Measurements from ENCODE around the gene INO80C. TPM values are rescaled to one million over a fixed set of nuclear protein-coding genes. Genes with fewer than 3 reads are reported as not detected.

INO80C gene
- total RNA-seq, 1 experiment from 2014 or later, result 51.1 TPM

- H3K79me1 ChIP-seq (ENCODE audit: insufficient read depth, low read depth, low read length, poor library complexity, severe bottlenecking), result no peaks in the 10 kb centered on the region
- no peak overlapping the region for H2AFZ ChIP-seq (ENCODE audit: low read length)
- H3K14ac ChIP-seq (ENCODE audit: insufficient read depth, low read length), result no peak overlapping the region
- H3T11ph ChIP-seq (ENCODE audit: low read length), result no peak overlapping the region
- no peak overlapping the region for H4K91ac ChIP-seq (ENCODE audit: insufficient read length, low read depth, low read length)
- no peak overlapping the region for H4K5ac ChIP-seq (ENCODE audit: insufficient read length, low read depth, low read length)
- H4K8ac ChIP-seq (replicated peaks; ENCODE audit: insufficient read length, low read depth, low read length), result no peak overlapping the region
- H3K4ac ChIP-seq (ENCODE audit: low read depth, low read length), result no peak overlapping the region
- H3K18ac ChIP-seq (ENCODE audit: insufficient read length, low read depth, low read length), result no peak overlapping the region
- no peak overlapping the region for H2AK5ac ChIP-seq (ENCODE audit: insufficient read length, low read length)
- H3K23ac ChIP-seq (ENCODE audit: insufficient read length, low read depth, low read length), result no peak overlapping the region
- H3K23me2 ChIP-seq (ENCODE audit: insufficient read length, low read depth, low read length, poor library complexity, severe bottlenecking), result no peaks in the 10 kb centered on the region
- no peaks in the 10 kb centered on the region for H3K27me3 Mint-ChIP-seq (ENCODE audit: low read depth)
- H3K27ac Mint-ChIP-seq, result no peak overlapping the region
- H3K27me3 ChIP-seq (ENCODE audit: insufficient read depth, low read length), result no peaks in the 10 kb centered on the region
- no peak overlapping the region for H3K4me2 ChIP-seq (ENCODE audit: insufficient read depth, insufficient read length, low read length)
- H3K9ac ChIP-seq (ENCODE audit: extremely low read depth, insufficient read length, low read length), result no peak overlapping the region
- H2BK20ac ChIP-seq (ENCODE audit: low read depth, low read length, poor library complexity, severe bottlenecking), result no peak overlapping the region
- H2BK120ac ChIP-seq (ENCODE audit: low read depth, low read length, poor library complexity, severe bottlenecking), result no peak overlapping the region
- H3K4me1 ChIP-seq (ENCODE audit: insufficient read depth, low read length), result peaks cover 7% of the 10 kb centered on the region; the same call in 1 of the 2 replicates
- no peaks in the 10 kb centered on the region for H4K20me1 ChIP-seq (ENCODE audit: control insufficient read depth, insufficient read depth, insufficient read length)
- no peaks in the 10 kb centered on the region for H3K9me3 ChIP-seq (ENCODE audit: control insufficient read depth, low read depth, low read length)
- no peak overlapping the region for H3K27ac ChIP-seq (ENCODE audit: insufficient read length, low read depth, low read length)
- no peak overlapping the region for H2BK12ac ChIP-seq (ENCODE audit: insufficient read length, low read depth, low read length)
- H3K56ac ChIP-seq (ENCODE audit: insufficient read length, low read depth, low read length), result no peak overlapping the region
- H3K36me3 Mint-ChIP-seq (ENCODE audit: insufficient read depth in 1 of 3, low read depth in 3 of 3), result no peaks in the 10 kb centered on the region; a peak in 1 of 7 replicates
- peaks cover 13 to 14% of the 10 kb centered on the region in 2 experiments for H3K4me1 Mint-ChIP-seq
- TF ChIP-seq, protein P1, sequence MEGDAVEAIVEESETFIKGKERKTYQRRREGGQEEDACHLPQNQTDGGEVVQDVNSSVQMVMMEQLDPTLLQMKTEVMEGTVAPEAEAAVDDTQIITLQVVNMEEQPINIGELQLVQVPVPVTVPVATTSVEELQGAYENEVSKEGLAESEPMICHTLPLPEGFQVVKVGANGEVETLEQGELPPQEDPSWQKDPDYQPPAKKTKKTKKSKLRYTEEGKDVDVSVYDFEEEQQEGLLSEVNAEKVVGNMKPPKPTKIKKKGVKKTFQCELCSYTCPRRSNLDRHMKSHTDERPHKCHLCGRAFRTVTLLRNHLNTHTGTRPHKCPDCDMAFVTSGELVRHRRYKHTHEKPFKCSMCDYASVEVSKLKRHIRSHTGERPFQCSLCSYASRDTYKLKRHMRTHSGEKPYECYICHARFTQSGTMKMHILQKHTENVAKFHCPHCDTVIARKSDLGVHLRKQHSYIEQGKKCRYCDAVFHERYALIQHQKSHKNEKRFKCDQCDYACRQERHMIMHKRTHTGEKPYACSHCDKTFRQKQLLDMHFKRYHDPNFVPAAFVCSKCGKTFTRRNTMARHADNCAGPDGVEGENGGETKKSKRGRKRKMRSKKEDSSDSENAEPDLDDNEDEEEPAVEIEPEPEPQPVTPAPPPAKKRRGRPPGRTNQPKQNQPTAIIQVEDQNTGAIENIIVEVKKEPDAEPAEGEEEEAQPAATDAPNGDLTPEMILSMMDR (conservative IDR thresholded peaks at IDR 0.05), result no peak
- no peak for DNase-seq
- no peak overlapping the region for H2BK15ac ChIP-seq (ENCODE audit: low read depth, low read length)
- no CpG with 5 or more reads among the region's 3 CpGs for WGBS (ENCODE audit: extremely low coverage, insufficient read length, low lambda C conversion rate)
- H3K79me2 ChIP-seq (ENCODE audit: insufficient read depth, low read length), result no peaks in the 10 kb centered on the region
- no peaks in the 10 kb centered on the region for H3K9me3 Mint-ChIP-seq
- H3K4me3 Mint-ChIP-seq, result no peak overlapping the region
- H2BK5ac ChIP-seq (ENCODE audit: insufficient read length, low read length), result no peak overlapping the region
Observed at GRCh38 chr18:35457140-35457704, 40.5 kb downstream of the INO80C start.
